Mesodermal cell (in vitro differentiated cells): ENCODE data around the gene FOXP1.
A peak's percentile ranks its signal among the peaks of the same experiment; 100 is the strongest.

Experiments
- H3K27ac ChIP-seq: 2 replicates; pipeline ENCODE4 v1.7.0; 2013; ENCODE audit warnings: mild to moderate bottlenecking, low read depth, low read length, moderate library complexity; ENCODE audit not compliant: severe bottlenecking
- H3K36me3 ChIP-seq: 2 replicates; pipeline ENCODE4 v1.7.1; 2013; ENCODE audit warnings: mild to moderate bottlenecking, low read length, moderate library complexity; ENCODE audit not compliant: control insufficient read depth, insufficient read depth
- H3K4me1 ChIP-seq: one replicate; pipeline ENCODE4 v1.7.1; 2013; ENCODE audit warnings: mild to moderate bottlenecking, low read length; ENCODE audit not compliant: insufficient read depth, control insufficient read depth, poor library complexity, severe bottlenecking
- H3K4me3 ChIP-seq: 2 replicates; pipeline ENCODE4 v1.7.0; 2013; ENCODE audit warnings: low read length, control low read depth, mild to moderate bottlenecking; ENCODE audit not compliant: insufficient read depth, poor library complexity, severe bottlenecking; ENCODE audit errors: extremely low read depth
- H3K9me3 ChIP-seq: 2 replicates; pipeline ENCODE4 v1.7.1; 2013; ENCODE audit warnings: mild to moderate bottlenecking, low read length, moderate library complexity; ENCODE audit not compliant: control insufficient read depth
- WGBS, 2 experiments: methylation state at CpG; one replicate each; pipeline ENCODE4 v1.1.5; 2013; ENCODE audit warnings: missing lambda C conversion rate in 2 of 2; ENCODE audit not compliant: insufficient coverage in 2 of 2; 5-methylcytosine and 5-hydroxymethylcytosine counted together

FOXP1 gene

DNA sequence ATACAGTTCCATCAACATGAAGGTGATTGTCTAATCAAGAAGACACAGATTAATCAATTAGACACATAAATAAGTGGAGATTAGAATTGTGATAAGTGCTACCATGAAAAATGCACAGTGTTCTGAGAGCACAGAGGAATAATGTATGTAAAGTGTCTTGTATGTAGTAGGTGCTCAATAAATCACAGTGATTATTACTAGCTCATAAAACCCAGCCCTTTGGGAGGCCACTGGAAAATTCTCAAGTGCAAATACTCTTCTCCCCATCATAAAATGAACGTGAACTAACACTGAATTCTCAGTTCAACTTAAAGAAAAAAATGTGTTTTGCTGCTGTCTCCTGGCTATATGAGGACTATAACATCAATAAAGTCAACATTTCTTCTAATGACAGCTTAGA lies 368.2 kb downstream of the FOXP1 start:
- no peaks in the 10 kb centered on the region for H3K36me3 ChIP-seq
- H3K4me1 ChIP-seq: peaks cover 2% of the 10 kb centered on the region
- 80% methylated on average over 1 of the region's 1 CpG; no CpG with 5 or more reads in 1 of the 2 experiments for WGBS, 2 experiments
- no peak overlapping the region for H3K4me3 ChIP-seq
- no peak overlapping the region for H3K27ac ChIP-seq
- no peaks in the 10 kb centered on the region for H3K9me3 ChIP-seq

- H3K27ac ChIP-seq: no peak overlapping the region
- WGBS, 2 experiments: 67 to 83% methylated on average over 1 of the region's 1 CpG
Measured at GRCh38 chr3:71214797-71215196, 368.7 kb downstream of the FOXP1 start.

DNA sequence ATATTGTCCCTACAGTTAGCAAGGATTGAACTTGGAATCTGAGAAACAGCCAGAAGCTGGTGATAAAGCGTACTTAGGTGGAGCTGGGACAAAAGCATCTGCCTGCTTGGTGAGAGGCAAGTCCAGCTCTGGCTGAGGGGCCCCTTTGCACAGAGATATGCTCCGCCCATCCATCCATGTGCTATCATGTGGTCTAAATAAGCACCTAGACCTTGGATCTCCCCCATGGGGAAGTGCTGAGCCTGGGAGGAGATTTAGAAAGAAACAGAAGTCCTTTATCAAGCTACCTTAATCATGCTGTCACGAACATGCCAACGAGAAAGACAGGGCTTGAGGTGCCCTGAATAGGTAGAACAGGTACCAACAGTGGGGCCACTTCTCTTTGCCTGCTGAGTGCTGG lies 369.5 kb downstream of the FOXP1 start:
- Histone ChIP-seq H3K9me3 (no peaks in the 10 kb centered on the region), H3K36me3 (no peaks in the 10 kb centered on the region), H3K4me3 (no peak overlapping the region), H3K4me1 (peaks cover 15% of the 10 kb centered on the region), H3K27ac (no peak overlapping the region)
- WGBS, 2 experiments: 63 to 72% methylated on average over 3 to 4 of the region's 4 CpGs

More at GRCh38 chr3:71214797-71215196, 368.7 kb downstream of the FOXP1 start:
- Histone ChIP-seq H3K4me1 (peaks cover 7% of the 10 kb centered on the region), H3K4me3 (no peak overlapping the region), H3K9me3 (no peaks in the 10 kb centered on the region), H3K36me3 (no peaks in the 10 kb centered on the region)

DNA sequence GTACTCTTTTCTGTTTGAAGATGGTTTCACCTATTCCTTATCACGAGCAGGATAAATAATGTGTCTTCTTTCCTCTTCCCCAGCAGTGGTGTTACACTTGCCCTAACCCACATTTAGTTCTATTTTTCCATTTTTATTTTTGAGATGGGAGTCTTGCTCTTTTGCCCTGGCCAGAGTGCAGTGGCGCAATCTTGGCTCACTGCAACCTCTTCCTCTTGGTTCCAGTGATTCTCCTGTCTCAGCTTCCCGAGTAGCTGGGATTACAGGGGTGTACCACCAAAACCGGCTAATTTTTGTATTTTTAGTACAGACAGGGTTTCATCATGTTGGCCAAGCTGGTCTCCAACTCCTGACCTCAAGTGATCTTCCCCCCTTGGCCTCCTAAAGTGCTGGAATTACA lies 372.4 kb downstream of the FOXP1 start:
- WGBS, 2 experiments: 79 to 82% methylated on average over 2 of the region's 4 CpGs
- no peaks in the 10 kb centered on the region for H3K36me3 ChIP-seq
- H3K4me1 ChIP-seq: peaks cover 31% of the 10 kb centered on the region
- no peaks in the 10 kb centered on the region for H3K9me3 ChIP-seq
- H3K4me3 ChIP-seq: no peak overlapping the region
- no peak overlapping the region for H3K27ac ChIP-seq

GRCh38 chr3:71210257-71211007 lies 373.1 kb downstream of the FOXP1 start:
- no peaks in the 10 kb centered on the region for H3K9me3 ChIP-seq
- WGBS, 2 experiments: 52% methylated on average over 2 of the region's 4 CpGs; no CpG with 5 or more reads in 1 of the 2 experiments
- H3K27ac ChIP-seq: peak overlapping the region; percentile 43
- peaks cover 31% of the 10 kb centered on the region for H3K4me1 ChIP-seq
- no peak overlapping the region for H3K4me3 ChIP-seq
- no peaks in the 10 kb centered on the region for H3K36me3 ChIP-seq

DNA sequence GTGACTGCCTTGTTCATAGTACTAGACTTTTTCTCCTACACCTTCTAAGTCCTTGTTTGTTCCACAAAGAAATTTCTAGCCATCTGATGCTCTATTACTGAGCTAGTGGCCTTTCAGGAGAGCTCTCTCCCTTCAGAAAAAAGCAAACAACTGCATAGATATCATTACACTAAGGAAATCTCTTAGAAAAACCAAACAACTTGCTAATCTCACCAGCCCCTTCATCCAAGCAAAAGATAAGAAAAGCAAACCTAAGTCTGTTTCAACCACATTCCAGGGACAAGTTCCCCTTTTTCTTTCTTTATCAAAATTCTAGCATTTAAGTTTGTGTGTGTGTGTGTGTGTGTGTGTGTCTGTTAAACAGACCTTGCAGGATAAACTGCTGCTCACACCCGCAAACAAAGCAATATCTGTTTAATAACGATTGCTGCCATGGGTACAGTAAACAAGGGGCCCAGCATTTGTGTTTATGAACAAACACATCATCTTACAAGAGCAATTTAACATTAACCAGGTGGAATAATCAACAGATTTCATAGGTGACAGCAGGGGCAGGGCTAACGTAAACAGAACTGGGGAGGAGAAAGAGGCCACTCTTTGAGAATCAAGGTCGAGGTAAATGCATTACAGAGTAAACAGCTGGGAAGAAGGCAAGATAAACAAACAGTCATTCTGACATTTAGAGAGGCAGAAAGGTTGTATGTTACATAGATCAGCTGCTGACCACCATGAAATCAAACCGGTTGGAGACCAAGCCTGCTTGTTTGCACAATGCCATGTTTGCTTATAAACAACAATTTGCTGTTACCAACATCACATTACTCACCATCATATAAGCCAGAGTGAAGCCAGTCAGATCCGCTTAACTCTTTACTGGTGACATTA lies 375.1 kb downstream of the FOXP1 start:
- peaks cover 31% of the 10 kb centered on the region for H3K4me1 ChIP-seq
- H3K36me3 ChIP-seq: no peaks in the 10 kb centered on the region
- no peak overlapping the region for H3K4me3 ChIP-seq
- H3K9me3 ChIP-seq: no peaks in the 10 kb centered on the region
- peak overlapping the region; percentile 64 for H3K27ac ChIP-seq
- 41 to 47% methylated on average over 3 to 4 of the region's 6 CpGs for WGBS, 2 experiments

DNA sequence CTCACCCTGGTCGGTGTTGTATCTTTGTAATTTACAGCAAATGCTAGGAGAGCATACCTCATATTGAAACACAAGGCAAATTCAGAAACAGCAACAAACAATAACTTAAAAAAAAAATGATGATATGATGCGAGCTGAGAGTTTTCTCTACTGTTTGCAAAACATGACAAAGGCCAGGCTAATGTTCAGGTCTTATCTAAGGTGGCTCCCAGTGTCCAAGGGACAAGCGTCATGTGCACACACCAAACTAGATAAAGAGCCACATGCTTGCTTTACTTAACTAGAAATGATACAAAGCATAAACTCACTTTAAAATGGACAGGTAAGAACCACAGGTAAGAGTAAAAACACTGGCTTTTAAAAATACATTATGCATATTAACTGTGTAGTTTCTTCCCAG lies 375.9 kb downstream of the FOXP1 start:
- WGBS, 2 experiments: no CpG with 5 or more reads among the region's 3 CpGs
- peaks cover 31% of the 10 kb centered on the region for H3K4me1 ChIP-seq
- H3K4me3 ChIP-seq: no peak overlapping the region
- H3K36me3 ChIP-seq: no peaks in the 10 kb centered on the region
- H3K27ac ChIP-seq: peak overlapping the region; percentile 64
- H3K9me3 ChIP-seq: no peaks in the 10 kb centered on the region

GRCh38 chr3:71206305-71207165 lies 377.0 kb downstream of the FOXP1 start:
- Histone ChIP-seq H3K9me3 (no peaks in the 10 kb centered on the region), H3K36me3 (no peaks in the 10 kb centered on the region), H3K4me1 (peaks cover 31% of the 10 kb centered on the region), H3K4me3 (no peak overlapping the region), H3K27ac (no peak overlapping the region)
- 92 to 96% methylated on average over 3 of the region's 10 CpGs for WGBS, 2 experiments

DNA sequence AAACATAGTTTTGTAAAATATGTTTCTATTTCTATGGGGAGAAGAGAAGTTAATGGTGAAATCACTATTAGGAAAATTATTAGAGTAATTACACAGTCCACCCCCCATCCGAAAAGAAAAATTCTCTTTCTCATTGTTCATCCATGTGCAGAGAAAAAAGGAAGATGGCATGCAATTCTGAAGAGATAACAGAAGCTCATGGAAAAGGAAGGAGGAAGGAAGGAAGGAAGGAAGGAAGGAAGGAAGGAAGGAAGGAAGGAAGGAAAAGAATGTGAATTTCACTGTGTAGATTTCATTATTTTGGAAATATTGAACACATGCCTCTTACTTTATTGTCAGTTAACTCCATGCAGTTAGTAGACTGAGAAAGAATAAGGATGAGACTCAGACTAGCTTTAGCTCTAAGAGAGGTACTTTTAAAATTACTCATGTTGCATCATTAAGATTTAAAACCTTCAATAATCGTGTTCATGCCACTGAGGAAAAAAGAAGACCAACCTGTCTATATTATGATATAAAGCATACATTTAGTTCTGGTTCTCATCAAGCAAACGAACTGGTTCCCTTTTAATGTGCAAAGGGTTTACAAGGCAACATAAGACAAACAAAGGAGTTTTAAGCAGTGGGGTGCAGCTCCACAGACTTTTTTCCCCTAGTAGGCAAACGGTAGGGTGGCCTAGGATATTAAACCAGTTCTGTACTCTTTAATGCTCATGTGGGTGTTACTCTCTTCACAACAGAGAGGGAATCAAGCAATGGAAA lies 379.6 kb downstream of the FOXP1 start:
- Histone ChIP-seq H3K27ac (no peak overlapping the region), H3K4me1 (peaks cover 16% of the 10 kb centered on the region), H3K36me3 (no peaks in the 10 kb centered on the region), H3K9me3 (no peaks in the 10 kb centered on the region), H3K4me3 (no peak overlapping the region)
- WGBS, 2 experiments: 78 to 83% methylated on average over 2 of the region's 4 CpGs
